Left lung (tissue), 10 donors: ENCODE measurements around the gene ILDR2. TPM values are rescaled to one million over a fixed set of nuclear protein-coding genes. Genes with fewer than 3 reads are reported as not detected.

ENCODE experiments used
- ATAC-seq: fragments of 200-7000 bp; cut with Tn5 transposase; one replicate; pipeline ENCODE4 v1.9.1; 2020; ENCODE audit warnings: moderate library complexity
- DNase-seq, 4 donors: peaks; one replicate each; pipeline ENCODE4 v3.0.0-alpha.2; 2013 to 2020
- H3K27ac ChIP-seq, 2 donors: fragments of 200-600 bp; sonication (generic) in 1 of 2; one replicate each; pipeline versions ENCODE4 v1.5.0 to v1.8.0; 2020 to 2021
- H3K27me3 ChIP-seq, 2 donors: fragments of 200-600 bp; sonication (generic) in 1 of 2; one replicate each; pipeline versions ENCODE4 v1.5.0 to v1.8.0; 2020 to 2021
- H3K36me3 ChIP-seq, 2 donors: fragments of 200-600 bp; sonication (generic) in 1 of 2; one replicate each; pipeline versions ENCODE4 v1.5.0 to v1.8.0; 2020 to 2021
- H3K4me1 ChIP-seq, 2 donors: fragments of 200-600 bp; one replicate each; pipeline ENCODE4 v1.8.0; 2021
- H3K4me3 ChIP-seq, 2 donors: fragments of 200-600 bp; sonication (generic) in 1 of 2; one replicate each; pipeline versions ENCODE4 v1.5.0 to v1.8.0; 2020 to 2021; ENCODE audit warnings: mild to moderate bottlenecking in 1 of 2
- H3K9me3 ChIP-seq, 2 donors: fragments of 200-600 bp; sonication (generic) in 1 of 2; one replicate each; pipeline versions ENCODE4 v1.5.0 to v1.8.0; 2020 to 2021
- CTCF ChIP-seq, 2 donors: fragments of 200-600 bp; sonication (generic) in 1 of 2; IDR thresholded peaks; one replicate each; pipeline versions ENCODE4 v1.5.0 to v1.8.0; 2021; ENCODE audit warnings: antibody characterized with exemption in 2 of 2
- intact Hi-C, 2 donors: fragments of 100-400 bp; cut with DNase I; formaldehyde crosslinking; loops; one replicate each; pipeline versions ENCODE4 v1.11.2 to v1.14.2; 2022
- polyA plus RNA-seq, 6 donors: library from polyadenylated mRNA; unstranded; fragments of 120-200 nt; gene quantifications; one replicate each; pipeline ENCODE4 v1.2.1, GENCODE V29; 2013; ENCODE audit not compliant: insufficient read length in 6 of 6
- total RNA-seq, 2 donors: library from RNA; stranded (reverse); fragmentation: NEBNext Ultra II Directional; extraction: Animal tissue kit (Norgen Biotek cat#: 25700); gene quantifications; one replicate each; pipeline ENCODE4 v1.2.1, GENCODE V29; 2021
- donor health status: DM: no; HTN: yes; CAD: no.
- donor health status: DM: no; HTN: no; CAD: no.

The ILDR2 gene
- total and polyA plus RNA-seq, 8 donors, result 0.36 to 2.1 (median 0.64) TPM

GRCh38 chr1:166905900-166906299, 69.4 kb downstream of the ILDR2 start:
- no peak for TF ChIP-seq CTCF (IDR thresholded peaks at IDR 0.05)
- no peaks in the 10 kb centered on the region for H3K4me1 ChIP-seq
- peak; percentile 19 for ATAC-seq
- H3K4me3 ChIP-seq, result no peak overlapping the region
- H3K36me3 ChIP-seq, result no peaks in the 10 kb centered on the region
- H3K9me3 ChIP-seq, result no peaks in the 10 kb centered on the region
- intact Hi-C loops, result loop anchor here in 1 of 2 donors (5.0 kb wide), 1 partner anchor 151 kb away; no protein-coding TSS in a partner anchor
- H3K27ac ChIP-seq, result no peak overlapping the region
- H3K27me3 ChIP-seq, result no peaks in the 10 kb centered on the region
- DNase-seq, result no peak

- Histone ChIP-seq H3K4me1 (no peaks in the 10 kb centered on the region), H3K9me3 (no peaks in the 10 kb centered on the region), H3K4me3 (no peak overlapping the region), H3K27ac (no peak overlapping the region), H3K27me3 (no peaks in the 10 kb centered on the region), H3K36me3 (no peaks in the 10 kb centered on the region)
- no peak for ATAC-seq
- no peak for TF ChIP-seq CTCF (IDR thresholded peaks at IDR 0.05)
- DNase-seq, result no peak
- intact Hi-C loops, result loop anchor here in 1 of 2 donors (5.0 kb wide), 1 partner anchor 152 kb away; no protein-coding TSS in a partner anchor
Measured at GRCh38 chr1:166905136-166905535, 70.2 kb downstream of the ILDR2 start.

- no peak for TF ChIP-seq CTCF (IDR thresholded peaks at IDR 0.05)
- H3K27me3 ChIP-seq, result no peaks in the 10 kb centered on the region
- H3K4me3 ChIP-seq, result no peak overlapping the region
- intact Hi-C loops, result no loop called here
- H3K27ac ChIP-seq, result no peak overlapping the region
- H3K9me3 ChIP-seq, result no peaks in the 10 kb centered on the region
- H3K4me1 ChIP-seq, result no peaks in the 10 kb centered on the region
- DNase-seq, result no peak
- H3K36me3 ChIP-seq, result no peaks in the 10 kb centered on the region
- ATAC-seq, result peak; percentile 58
Measured at GRCh38 chr1:166903232-166903631, 72.1 kb downstream of the ILDR2 start.

- no peak for DNase-seq
- ATAC-seq, result peak; percentile 76
- intact Hi-C loops, result no loop called here
- H3K36me3 ChIP-seq, result no peaks in the 10 kb centered on the region
- H3K4me1 ChIP-seq, result no peaks in the 10 kb centered on the region
- H3K27ac ChIP-seq, result no peak overlapping the region
- no peaks in the 10 kb centered on the region for H3K27me3 ChIP-seq
- H3K4me3 ChIP-seq, result no peak overlapping the region
- no peak for TF ChIP-seq CTCF (IDR thresholded peaks at IDR 0.05)
- peaks cover 0 to 8% of the 10 kb centered on the region in 2 donors for H3K9me3 ChIP-seq
Measured at GRCh38 chr1:166902279-166902678, 73.1 kb downstream of the ILDR2 start.

GRCh38 chr1:166900987-166901386, 74.4 kb downstream of the ILDR2 start:
- DNase-seq (no peak), ATAC-seq (no peak)
- no peak overlapping the region for H3K4me3 ChIP-seq
- H3K27me3 ChIP-seq, result no peaks in the 10 kb centered on the region
- H3K27ac ChIP-seq, result no peak overlapping the region
- H3K4me1 ChIP-seq, result no peaks in the 10 kb centered on the region
- TF ChIP-seq CTCF (IDR thresholded peaks at IDR 0.05), result no peak
- peaks cover 0 to 13% of the 10 kb centered on the region in 2 donors for H3K9me3 ChIP-seq
- intact Hi-C loops, result no loop called here
- H3K36me3 ChIP-seq, result no peaks in the 10 kb centered on the region
